Measurements from ENCODE around the gene DONSON.

GRCh38 chr21:33550772-33551660 lies 37.5 kb downstream of the DONSON start:
- no peak for TF ChIP-seq CTCF (IDR thresholded peaks at IDR 0.05)
- no peak for TF ChIP-seq POLR2A (IDR thresholded peaks at IDR 0.05)

Data from heart left ventricle (tissue), 13 donors.